Mesendoderm (in vitro differentiated cells): Measurements from ENCODE around the gene SFI1.
A peak's percentile ranks its signal among the peaks of the same experiment; 100 is the strongest.
"Not testable (repeated sequence)": the region's sequence is repeated elsewhere in the genome, so short reads cannot be mapped to it uniquely, and the experiment has no call there.

ENCODE experiments used
- DNase-seq: peaks from one replicate; pipeline ENCODE4 v3.0.0; 2013
- H2AK5ac ChIP-seq: 2 replicates; pipeline ENCODE4 v1.6.1; 2013; ENCODE audit warnings: low read length, inconsistent platforms
- H2BK120ac ChIP-seq: 2 replicates; pipeline ENCODE4 v1.6.1; 2013; ENCODE audit warnings: low read depth, mild to moderate bottlenecking, low read length, moderate library complexity, mixed read lengths
- H2BK15ac ChIP-seq: replicated peaks from 2 replicates; pipeline ENCODE4 v1.6.1; 2013; ENCODE audit warnings: low read depth, mild to moderate bottlenecking, moderate library complexity
- H2BK5ac ChIP-seq: 2 replicates; pipeline ENCODE4 v1.6.1; 2013; ENCODE audit warnings: low read length, inconsistent platforms
- H3K18ac ChIP-seq: 2 replicates; pipeline ENCODE4 v1.6.1; 2013; ENCODE audit warnings: mild to moderate bottlenecking, low read length, mixed read lengths
- H3K23ac ChIP-seq: one replicate; pipeline ENCODE4 v1.6.1; 2013; ENCODE audit warnings: low read length
- H3K27ac ChIP-seq: 2 replicates; pipeline ENCODE4 v1.5.1; 2013; ENCODE audit warnings: low read depth, mild to moderate bottlenecking, inconsistent platforms, low read length, moderate library complexity
- H3K27me3 ChIP-seq: 2 replicates; pipeline ENCODE4 v1.6.1; 2013; ENCODE audit warnings: low read length, control low read depth, mild to moderate bottlenecking, inconsistent platforms; ENCODE audit not compliant: insufficient read depth, poor library complexity
- H3K36me3 ChIP-seq: 2 replicates; pipeline ENCODE4 v1.6.1; 2013; ENCODE audit warnings: low read length, inconsistent platforms; ENCODE audit not compliant: control insufficient read depth, insufficient read depth
- H3K4ac ChIP-seq: one replicate; pipeline ENCODE4 v1.6.1; 2013; ENCODE audit warnings: low read depth, mild to moderate bottlenecking, low read length, moderate library complexity
- H3K4me1 ChIP-seq: 2 replicates; pipeline ENCODE4 v1.6.1; 2013; ENCODE audit warnings: low read depth, low read length, inconsistent platforms; ENCODE audit not compliant: control insufficient read depth
- H3K4me2 ChIP-seq: 2 replicates; pipeline ENCODE4 v1.6.1; 2013; ENCODE audit warnings: low read length
- H3K4me3 ChIP-seq: 2 replicates; pipeline ENCODE4 v1.5.1; 2013; ENCODE audit warnings: mild to moderate bottlenecking, low read length
- H3K56ac ChIP-seq: one replicate; pipeline ENCODE4 v1.6.1; 2013; ENCODE audit warnings: low read length
- H3K79me1 ChIP-seq: 2 replicates; pipeline ENCODE4 v1.6.1; 2013; ENCODE audit warnings: low read length, inconsistent platforms
- H3K79me2 ChIP-seq: 2 replicates; pipeline ENCODE4 v1.6.1; 2013; ENCODE audit warnings: mild to moderate bottlenecking, low read length; ENCODE audit not compliant: control insufficient read depth, insufficient read depth
- H3K9ac ChIP-seq: 2 replicates; pipeline ENCODE4 v1.6.1; 2013; ENCODE audit warnings: low read length, inconsistent platforms
- H4K5ac ChIP-seq: one replicate; pipeline ENCODE4 v1.6.1; 2013; ENCODE audit warnings: low read length
- H4K8ac ChIP-seq: one replicate; pipeline ENCODE4 v1.6.1; 2013; ENCODE audit warnings: low read depth, mild to moderate bottlenecking, control low read depth, low read length, moderate library complexity
- whole genome bisulfite sequencing: extraction: QIAGEN DNeasy Blood & Tissue Kit; methylation state at CpG from one replicate; pipeline ENCODE4 v1.1.7; 2013; ENCODE audit warnings: low lambda C conversion rate, missing lambda C conversion rate; ENCODE audit not compliant: insufficient coverage; ENCODE audit errors: extremely low coverage; 5-methylcytosine and 5-hydroxymethylcytosine counted together

The SFI1 gene

DNA sequence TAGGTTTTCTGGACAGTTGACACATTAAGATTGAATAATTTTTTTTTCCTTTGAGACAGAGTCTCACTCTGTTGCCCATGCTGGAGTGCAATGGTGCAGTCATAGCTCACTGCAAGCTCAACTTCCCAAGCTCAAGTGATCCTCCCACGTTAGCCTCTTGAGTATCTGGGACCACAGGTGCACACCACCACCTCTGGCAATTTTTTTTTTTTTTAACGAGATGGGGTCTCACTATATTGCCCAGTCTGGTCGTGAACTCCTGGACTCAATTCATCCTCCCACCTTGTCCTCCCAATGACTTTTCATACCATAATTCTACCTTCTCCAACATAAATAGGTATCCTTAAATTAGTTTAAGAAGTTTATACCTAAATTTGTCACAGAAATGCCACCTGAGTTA lies 15.2 kb upstream of the SFI1 start:
- Histone ChIP-seq H4K5ac (no peak overlapping the region), H3K18ac (no peak overlapping the region), H2BK5ac (no peak overlapping the region), H3K79me1 (peaks cover 6% of the 10 kb centered on the region), H2BK15ac (no peak overlapping the region), H4K8ac (no peak overlapping the region), H3K9ac (no peak overlapping the region), H3K79me2 (peaks cover 5% of the 10 kb centered on the region), H3K4me3 (no peak overlapping the region), H3K4me1 (no peaks in the 10 kb centered on the region), H3K36me3 (peaks cover 4% of the 10 kb centered on the region), H3K27ac (no peak overlapping the region), H3K4ac (no peak overlapping the region), H3K23ac (no peak overlapping the region), H2AK5ac (no peak overlapping the region), H3K27me3 (no peaks in the 10 kb centered on the region), H2BK120ac (no peak overlapping the region), H3K56ac (no peak overlapping the region), H3K4me2 (no peak overlapping the region)
- no peak for DNase-seq
- no CpG with 5 or more reads among the region's 3 CpGs for WGBS

GRCh38 chr22:31482470-31482869 lies 13.9 kb upstream of the SFI1 start:
- not testable (repeated sequence) for H3K79me2 ChIP-seq, H3K36me3 ChIP-seq, H2BK15ac ChIP-seq, H3K23ac ChIP-seq, H2AK5ac ChIP-seq, H3K27ac ChIP-seq, H3K4me3 ChIP-seq, H3K27me3 ChIP-seq, H3K4me1 ChIP-seq, H3K56ac ChIP-seq, H3K79me1 ChIP-seq, H3K18ac ChIP-seq, H2BK120ac ChIP-seq, H3K4ac ChIP-seq, H4K5ac ChIP-seq, H3K9ac ChIP-seq, H3K4me2 ChIP-seq, H4K8ac ChIP-seq, DNase-seq, H2BK5ac ChIP-seq
- WGBS, result no CpG with 5 or more reads among the region's 8 CpGs

GRCh38 chr22:31486369-31486768 lies 10.0 kb upstream of the SFI1 start:
- not testable (repeated sequence) for H3K79me2 ChIP-seq, H4K5ac ChIP-seq, H2BK15ac ChIP-seq, H3K23ac ChIP-seq, H2BK5ac ChIP-seq, H3K36me3 ChIP-seq, H2BK120ac ChIP-seq, H3K27me3 ChIP-seq, H3K4ac ChIP-seq, H3K4me1 ChIP-seq, H3K27ac ChIP-seq, H3K18ac ChIP-seq, H3K9ac ChIP-seq, H2AK5ac ChIP-seq, H3K4me2 ChIP-seq, H3K4me3 ChIP-seq, H4K8ac ChIP-seq, H3K56ac ChIP-seq, DNase-seq, H3K79me1 ChIP-seq
- WGBS, result no CpG with 5 or more reads among the region's 11 CpGs

DNA sequence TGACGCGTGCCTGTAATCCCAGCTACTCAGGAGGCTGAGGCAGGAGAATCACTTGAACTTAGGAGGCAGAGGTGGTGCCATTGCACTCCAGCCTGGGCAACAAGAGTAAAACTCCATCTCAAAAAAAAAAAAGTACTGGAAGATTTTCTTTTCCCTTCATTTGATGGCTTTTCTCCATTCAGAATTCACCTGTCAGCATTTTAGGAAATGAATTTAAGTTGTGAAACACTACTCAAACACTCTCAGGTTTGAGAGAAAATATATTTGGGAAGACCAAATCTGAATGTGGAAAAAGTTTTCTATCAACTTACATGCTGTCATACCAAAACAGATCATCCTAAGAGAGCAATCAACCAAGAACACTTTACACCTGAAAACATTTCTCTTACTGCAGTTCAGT lies 9.4 kb upstream of the SFI1 start:
- WGBS, result no CpG with 5 or more reads among the region's 2 CpGs

DNA sequence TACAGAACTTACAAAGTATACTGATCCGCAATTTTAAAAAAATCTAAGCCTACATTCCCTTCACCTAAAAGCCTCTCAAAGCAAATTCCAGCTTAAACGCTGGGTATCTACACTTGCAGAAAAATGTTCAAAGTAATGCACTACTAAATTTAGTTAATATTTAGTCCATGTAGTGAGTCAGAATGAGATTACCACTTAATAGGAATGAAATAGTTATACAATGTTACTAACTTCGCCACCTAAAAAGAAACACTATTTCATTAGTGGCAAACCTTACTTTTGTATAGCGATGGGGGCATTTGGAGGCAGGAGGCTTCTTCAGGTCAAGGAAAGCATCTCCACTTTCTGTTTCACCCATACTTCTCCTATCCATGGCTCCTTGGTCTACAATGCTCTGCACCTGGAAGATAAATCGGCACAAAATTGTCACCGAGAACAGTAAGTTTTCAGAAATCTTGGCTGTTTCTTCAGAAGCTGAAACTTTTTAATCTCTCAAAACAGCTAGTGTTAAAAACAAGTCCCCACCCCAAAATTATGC lies 7.9 kb upstream of the SFI1 start:
- Histone ChIP-seq H3K27ac (no peak overlapping the region), H2AK5ac (no peak overlapping the region), H2BK5ac (no peak overlapping the region), H3K23ac (no peak overlapping the region), H2BK15ac (no peak overlapping the region), H3K18ac (no peak overlapping the region), H3K56ac (no peak overlapping the region), H3K4me2 (peak overlapping the region; percentile 1), H3K79me2 (peaks cover 4% of the 10 kb centered on the region), H3K27me3 (no peaks in the 10 kb centered on the region), H2BK120ac (no peak overlapping the region), H3K36me3 (peaks cover 2% of the 10 kb centered on the region), H3K4me1 (peaks cover 4% of the 10 kb centered on the region), H3K4me3 (no peak overlapping the region), H3K4ac (no peak overlapping the region), H3K79me1 (peaks cover 3% of the 10 kb centered on the region), H4K5ac (no peak overlapping the region), H3K9ac (peak overlapping the region; percentile 90), H4K8ac (no peak overlapping the region)
- no peak for DNase-seq
- no CpG with 5 or more reads among the region's 6 CpGs for WGBS

More for the DNA sequence above, 9.4 kb upstream of the SFI1 start:
- H3K36me3 ChIP-seq, result peaks cover 2% of the 10 kb centered on the region
- H2BK120ac ChIP-seq, result no peak overlapping the region
- H4K8ac ChIP-seq, result no peak overlapping the region
- H4K5ac ChIP-seq, result no peak overlapping the region
- no peak overlapping the region for H3K4ac ChIP-seq
- H3K56ac ChIP-seq, result no peak overlapping the region
- no peak overlapping the region for H2BK5ac ChIP-seq
- no peak overlapping the region for H3K4me2 ChIP-seq
- H3K18ac ChIP-seq, result no peak overlapping the region
- H3K27ac ChIP-seq, result no peak overlapping the region
- H3K79me2 ChIP-seq, result peaks cover 5% of the 10 kb centered on the region
- no peak overlapping the region for H3K4me3 ChIP-seq
- no peak overlapping the region for H3K23ac ChIP-seq
- no peak overlapping the region for H2AK5ac ChIP-seq
- DNase-seq, result no peak
- no peaks in the 10 kb centered on the region for H3K27me3 ChIP-seq
- no peak overlapping the region for H3K9ac ChIP-seq
- no peak overlapping the region for H2BK15ac ChIP-seq
- H3K4me1 ChIP-seq, result peaks cover 4% of the 10 kb centered on the region
- peaks cover 3% of the 10 kb centered on the region for H3K79me1 ChIP-seq

DNA sequence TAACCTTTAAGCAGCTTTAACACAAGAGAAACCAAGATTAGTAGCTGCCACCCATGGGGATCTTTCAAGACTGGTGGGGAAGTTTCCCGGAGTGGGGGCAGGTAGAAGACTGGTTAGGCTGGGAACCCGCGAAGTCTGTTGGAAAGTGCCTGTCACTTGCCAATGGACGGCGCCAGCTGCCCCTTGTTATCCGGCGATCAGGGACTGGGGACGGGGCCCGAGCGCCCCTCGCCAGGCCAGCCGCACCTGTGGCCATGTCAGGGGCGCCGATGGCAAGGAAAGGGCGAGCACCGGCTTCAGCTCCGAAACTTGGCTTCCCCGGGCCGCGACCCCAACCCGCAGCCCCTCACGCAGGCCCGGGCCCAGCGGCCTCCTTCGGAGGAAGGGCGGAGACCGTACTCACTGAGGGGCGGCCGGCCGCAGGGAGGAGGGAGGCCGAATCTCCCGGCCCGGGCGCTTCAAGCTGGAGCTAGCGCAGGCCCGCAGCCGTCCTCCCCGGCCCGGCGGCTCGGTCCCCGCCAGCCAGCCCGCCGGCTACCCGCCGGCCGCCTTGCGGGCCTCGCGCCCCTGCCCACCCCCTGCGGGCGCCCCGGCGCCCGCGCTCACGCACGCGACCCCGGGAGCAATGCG lies 7.2 kb upstream of the SFI1 start:
- H3K79me2 ChIP-seq, result peaks cover 1% of the 10 kb centered on the region
- no peak overlapping the region for H2AK5ac ChIP-seq
- H2BK120ac ChIP-seq, result no peak overlapping the region
- H3K9ac ChIP-seq, result peak overlapping the region; percentile 90
- no peak overlapping the region for H4K8ac ChIP-seq
- H3K4me1 ChIP-seq, result peaks cover 4% of the 10 kb centered on the region
- H2BK5ac ChIP-seq, result no peak overlapping the region
- peak overlapping the region; percentile 43 for H3K27ac ChIP-seq
- no CpG with 5 or more reads among the region's 61 CpGs for WGBS
- DNase-seq, result peak; percentile 53
- no peak overlapping the region for H2BK15ac ChIP-seq
- no peaks in the 10 kb centered on the region for H3K27me3 ChIP-seq
- H4K5ac ChIP-seq, result no peak overlapping the region
- H3K4ac ChIP-seq, result peak overlapping the region; percentile 78
- H3K36me3 ChIP-seq, result no peaks in the 10 kb centered on the region
- H3K23ac ChIP-seq, result no peak overlapping the region
- H3K4me3 ChIP-seq, result peak overlapping the region; percentile 84
- H3K56ac ChIP-seq, result peak overlapping the region; percentile 92
- peak overlapping the region; percentile 25 for H3K4me2 ChIP-seq
- H3K18ac ChIP-seq, result peak overlapping the region; percentile 73
- H3K79me1 ChIP-seq, result peaks cover under 1% of the 10 kb centered on the region
